Sigmoid colon (tissue), 4 donors: Measurements from ENCODE around the gene SLC25A34.

Experiments used
- POLR2A ChIP-seq, 2 donors: fragments of 450-650 bp; IDR thresholded peaks; one replicate each; pipeline ENCODE4 v1.6.1; 2016; ENCODE audit warnings: antibody characterized with exemption in 2 of 2, mild to moderate bottlenecking in 2 of 2, moderate library complexity in 2 of 2
- POLR2AphosphoS5 ChIP-seq, 4 donors: sonication (generic); formaldehyde crosslinking; IDR thresholded peaks; one replicate each; pipeline ENCODE4 v1.6.1; 2017; ENCODE audit warnings: antibody characterized with exemption in 4 of 4
- TF ChIP-seq, protein P1 (sequence below), 4 experiments: fragments of 450-650 bp in 3 of 4; fragments of 200-600 bp in 1 of 4; IDR thresholded peaks; one replicate each; pipeline ENCODE4 v1.5.1; 2016 to 2019; ENCODE audit warnings: antibody characterized with exemption in 4 of 4, mild to moderate bottlenecking in 3 of 4, moderate library complexity in 2 of 4

- no peak for TF ChIP-seq POLR2A (IDR thresholded peaks at IDR 0.05)
- TF ChIP-seq POLR2AphosphoS5 (IDR thresholded peaks at IDR 0.05), result no peak
- TF ChIP-seq, protein P1, sequence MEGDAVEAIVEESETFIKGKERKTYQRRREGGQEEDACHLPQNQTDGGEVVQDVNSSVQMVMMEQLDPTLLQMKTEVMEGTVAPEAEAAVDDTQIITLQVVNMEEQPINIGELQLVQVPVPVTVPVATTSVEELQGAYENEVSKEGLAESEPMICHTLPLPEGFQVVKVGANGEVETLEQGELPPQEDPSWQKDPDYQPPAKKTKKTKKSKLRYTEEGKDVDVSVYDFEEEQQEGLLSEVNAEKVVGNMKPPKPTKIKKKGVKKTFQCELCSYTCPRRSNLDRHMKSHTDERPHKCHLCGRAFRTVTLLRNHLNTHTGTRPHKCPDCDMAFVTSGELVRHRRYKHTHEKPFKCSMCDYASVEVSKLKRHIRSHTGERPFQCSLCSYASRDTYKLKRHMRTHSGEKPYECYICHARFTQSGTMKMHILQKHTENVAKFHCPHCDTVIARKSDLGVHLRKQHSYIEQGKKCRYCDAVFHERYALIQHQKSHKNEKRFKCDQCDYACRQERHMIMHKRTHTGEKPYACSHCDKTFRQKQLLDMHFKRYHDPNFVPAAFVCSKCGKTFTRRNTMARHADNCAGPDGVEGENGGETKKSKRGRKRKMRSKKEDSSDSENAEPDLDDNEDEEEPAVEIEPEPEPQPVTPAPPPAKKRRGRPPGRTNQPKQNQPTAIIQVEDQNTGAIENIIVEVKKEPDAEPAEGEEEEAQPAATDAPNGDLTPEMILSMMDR (IDR thresholded peaks at IDR 0.05), result no peak
Measured at GRCh38 chr1:15755021-15755645, 19.1 kb downstream of the SLC25A34 start.
